ENCODE data around the gene PIP5K1C. TPM values are rescaled to one million over a fixed set of nuclear protein-coding genes. Genes with fewer than 3 reads are reported as not detected.

Gene PIP5K1C
- total and polyA plus RNA-seq, 9 of the 15 experiments (the other 6 are each of a cell fraction or from before 2014, with no cell fraction given) = 0.38 to 22.1 (median 4.1) TPM

- peak in 1 of 2 experiments; percentile 65; a peak in 1 of 4 replicates for TF ChIP-seq UBTF (IDR thresholded peaks at IDR 0.05; ENCODE audit: borderline replicate concordance in 1 of 2, low read depth in 2 of 2, low read length in 2 of 2)
- TF ChIP-seq EP400 (IDR thresholded peaks at IDR 0.05) = peak; percentile 59; the same call in 1 of the 2 replicates
- no peak for TF ChIP-seq MEF2D (tag; conservative IDR thresholded peaks at IDR 0.05; ENCODE audit: low read depth)
- TF ChIP-seq ID3 (CRISPR knock-in tag; IDR thresholded peaks at IDR 0.05) = no peak
- TF ChIP-seq ID3 (tag; IDR thresholded peaks at IDR 0.05) = 0 out of 2 replicates have a peak, but pooled peaks have one; percentile 13
- TF ChIP-seq CBX5 (IDR thresholded peaks at IDR 0.05; ENCODE audit: borderline replicate concordance, low read depth) = no peak
- TF ChIP-seq PRPF4 (IDR thresholded peaks at IDR 0.05; ENCODE audit: insufficient read depth, low read depth, low read length, poor library complexity, severe bottlenecking) = no peak
- TF ChIP-seq POLR2B (IDR thresholded peaks at IDR 0.05; ENCODE audit: low read depth, partially characterized antibody) = peak; percentile 66
- no peak for TF ChIP-seq PBX2 (CRISPR knock-in tag; IDR thresholded peaks at IDR 0.05; ENCODE audit: low read depth)
- TF ChIP-seq PBX2 (tag; conservative IDR thresholded peaks at IDR 0.05; ENCODE audit: low read depth) = no peak
- TF ChIP-seq ZBTB5 (IDR thresholded peaks at IDR 0.05) = no peak
- no peak for TF ChIP-seq TEAD2 (tag; IDR thresholded peaks at IDR 0.05)
- no peak for TF ChIP-seq JUND (IDR thresholded peaks at IDR 0.05; ENCODE audit: borderline replicate concordance, low read depth, low read length)
- 0 out of 3 replicates have a peak, but pooled peaks have one; percentile 13 for TF ChIP-seq JUND (tag; IDR thresholded peaks at IDR 0.05; ENCODE audit: borderline replicate concordance, low read depth, low read length)
Measured at GRCh38 chr19:3607303-3608078, 92.8 kb downstream of the PIP5K1C start (continued).
